DND-41 (cell line): ENCODE measurements around the gene FBRS.

ENCODE experiments used
- EZH2 ChIP-seq: IDR thresholded peaks from 3 replicates; pipeline ENCODE4 v1.6.1; 2012; ENCODE audit warnings: borderline replicate concordance, low read depth, mild to moderate bottlenecking, moderate library complexity, low read length, inconsistent platforms; ENCODE audit not compliant: severe bottlenecking
- TF ChIP-seq, protein P1 (sequence below): IDR thresholded peaks from 2 replicates; pipeline ENCODE4 v1.5.1; 2012; ENCODE audit warnings: borderline replicate concordance, low read length, moderate library complexity, mild to moderate bottlenecking; ENCODE audit not compliant: poor library complexity, severe bottlenecking; ENCODE audit errors: extremely low read depth

DNA sequence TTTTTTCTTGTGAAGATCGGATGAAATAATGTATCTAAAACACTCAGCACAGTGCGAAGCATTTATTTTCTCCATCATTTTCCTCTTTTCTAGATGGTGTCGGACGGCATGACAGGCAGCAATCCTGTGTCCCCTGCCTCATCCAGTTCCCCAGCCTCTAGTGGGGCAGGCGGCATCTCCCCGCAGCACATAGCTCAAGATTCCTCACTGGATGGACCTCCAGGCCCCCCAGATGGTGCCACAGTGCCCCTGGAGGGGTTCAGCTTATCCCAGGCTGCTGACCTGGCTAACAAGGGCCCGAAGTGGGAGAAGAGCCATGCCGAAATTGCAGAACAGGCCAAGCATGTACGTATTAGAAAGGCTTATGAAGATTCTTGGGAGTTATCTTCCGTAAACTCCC lies 45.7 kb downstream of the FBRS start:
- TF ChIP-seq, protein P1, sequence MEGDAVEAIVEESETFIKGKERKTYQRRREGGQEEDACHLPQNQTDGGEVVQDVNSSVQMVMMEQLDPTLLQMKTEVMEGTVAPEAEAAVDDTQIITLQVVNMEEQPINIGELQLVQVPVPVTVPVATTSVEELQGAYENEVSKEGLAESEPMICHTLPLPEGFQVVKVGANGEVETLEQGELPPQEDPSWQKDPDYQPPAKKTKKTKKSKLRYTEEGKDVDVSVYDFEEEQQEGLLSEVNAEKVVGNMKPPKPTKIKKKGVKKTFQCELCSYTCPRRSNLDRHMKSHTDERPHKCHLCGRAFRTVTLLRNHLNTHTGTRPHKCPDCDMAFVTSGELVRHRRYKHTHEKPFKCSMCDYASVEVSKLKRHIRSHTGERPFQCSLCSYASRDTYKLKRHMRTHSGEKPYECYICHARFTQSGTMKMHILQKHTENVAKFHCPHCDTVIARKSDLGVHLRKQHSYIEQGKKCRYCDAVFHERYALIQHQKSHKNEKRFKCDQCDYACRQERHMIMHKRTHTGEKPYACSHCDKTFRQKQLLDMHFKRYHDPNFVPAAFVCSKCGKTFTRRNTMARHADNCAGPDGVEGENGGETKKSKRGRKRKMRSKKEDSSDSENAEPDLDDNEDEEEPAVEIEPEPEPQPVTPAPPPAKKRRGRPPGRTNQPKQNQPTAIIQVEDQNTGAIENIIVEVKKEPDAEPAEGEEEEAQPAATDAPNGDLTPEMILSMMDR: no peak
- no peak for TF ChIP-seq EZH2
